ENCODE results near the gene GUCY2D. TPM values are rescaled to one million over a fixed set of nuclear protein-coding genes. Genes with fewer than 3 reads are reported as not detected.
A peak's percentile ranks its signal among the peaks of the same experiment; 100 is the strongest.

GUCY2D gene
- total RNA-seq, 1 donor from 2014 or later = 0.69 TPM

DNA sequence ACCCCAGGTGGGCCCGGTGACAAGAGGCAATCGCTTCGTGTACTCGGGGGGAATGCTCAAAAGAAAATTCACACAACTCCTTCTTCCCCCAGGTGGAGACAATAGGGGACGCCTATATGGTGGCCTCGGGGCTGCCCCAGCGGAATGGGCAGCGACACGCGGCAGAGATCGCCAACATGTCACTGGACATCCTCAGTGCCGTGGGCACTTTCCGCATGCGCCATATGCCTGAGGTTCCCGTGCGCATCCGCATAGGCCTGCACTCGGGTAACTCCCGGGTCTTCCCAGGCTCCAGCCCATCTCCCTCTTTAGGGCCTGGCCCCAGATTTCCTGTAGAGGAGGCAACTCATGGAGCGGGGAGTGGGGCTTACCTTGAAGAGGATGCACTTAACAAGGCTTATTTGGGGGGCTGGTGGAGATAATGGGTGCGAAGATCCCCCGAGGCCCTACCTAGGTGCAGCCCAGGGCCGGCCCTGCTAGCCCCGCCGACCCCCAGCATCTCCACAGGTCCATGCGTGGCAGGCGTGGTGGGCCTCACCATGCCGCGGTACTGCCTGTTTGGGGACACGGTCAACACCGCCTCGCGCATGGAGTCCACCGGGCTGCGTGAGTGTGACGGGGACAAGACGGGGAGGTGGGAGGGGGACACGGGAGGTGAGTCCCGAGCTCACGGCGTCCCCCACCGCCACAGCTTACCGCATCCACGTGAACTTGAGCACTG lies 13.0 kb downstream of the GUCY2D start:
- TF ChIP-seq, protein P1, sequence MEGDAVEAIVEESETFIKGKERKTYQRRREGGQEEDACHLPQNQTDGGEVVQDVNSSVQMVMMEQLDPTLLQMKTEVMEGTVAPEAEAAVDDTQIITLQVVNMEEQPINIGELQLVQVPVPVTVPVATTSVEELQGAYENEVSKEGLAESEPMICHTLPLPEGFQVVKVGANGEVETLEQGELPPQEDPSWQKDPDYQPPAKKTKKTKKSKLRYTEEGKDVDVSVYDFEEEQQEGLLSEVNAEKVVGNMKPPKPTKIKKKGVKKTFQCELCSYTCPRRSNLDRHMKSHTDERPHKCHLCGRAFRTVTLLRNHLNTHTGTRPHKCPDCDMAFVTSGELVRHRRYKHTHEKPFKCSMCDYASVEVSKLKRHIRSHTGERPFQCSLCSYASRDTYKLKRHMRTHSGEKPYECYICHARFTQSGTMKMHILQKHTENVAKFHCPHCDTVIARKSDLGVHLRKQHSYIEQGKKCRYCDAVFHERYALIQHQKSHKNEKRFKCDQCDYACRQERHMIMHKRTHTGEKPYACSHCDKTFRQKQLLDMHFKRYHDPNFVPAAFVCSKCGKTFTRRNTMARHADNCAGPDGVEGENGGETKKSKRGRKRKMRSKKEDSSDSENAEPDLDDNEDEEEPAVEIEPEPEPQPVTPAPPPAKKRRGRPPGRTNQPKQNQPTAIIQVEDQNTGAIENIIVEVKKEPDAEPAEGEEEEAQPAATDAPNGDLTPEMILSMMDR (IDR thresholded peaks at IDR 0.05; ENCODE audit: unreplicated experiment) = no peak
- Mint-ChIP-seq H3K4me3 (peak overlapping the region; percentile 76), H3K4me1 (peaks cover 11% of the 10 kb centered on the region)

DNA sequence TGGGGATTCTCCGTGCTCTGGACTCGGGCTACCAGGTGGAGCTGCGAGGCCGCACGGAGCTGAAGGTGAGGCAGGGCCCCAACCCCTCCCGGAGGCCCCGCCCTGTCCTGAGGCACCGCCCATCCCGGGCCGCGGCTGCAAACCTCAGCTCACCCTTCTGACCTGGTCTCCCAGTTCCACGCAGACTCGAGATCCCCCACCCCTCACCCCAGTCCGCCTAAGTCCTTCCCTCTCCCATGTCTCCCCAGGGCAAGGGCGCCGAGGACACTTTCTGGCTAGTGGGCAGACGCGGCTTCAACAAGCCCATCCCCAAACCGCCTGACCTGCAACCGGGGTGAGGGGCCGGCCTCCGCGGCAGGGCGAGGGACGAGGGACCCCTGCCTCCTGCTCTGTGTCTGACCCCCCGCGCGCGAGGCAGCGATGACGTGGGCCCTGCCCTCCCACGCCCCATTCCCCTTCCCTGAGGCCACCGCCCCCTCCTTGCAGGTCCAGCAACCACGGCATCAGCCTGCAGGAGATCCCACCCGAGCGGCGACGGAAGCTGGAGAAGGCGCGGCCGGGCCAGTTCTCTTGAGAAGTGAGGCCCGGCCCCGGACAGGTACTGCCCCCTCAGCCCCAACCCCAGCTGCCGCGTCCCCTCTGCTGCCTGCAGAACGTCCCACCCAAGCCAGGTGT lies 13.7 kb downstream of the GUCY2D start:
- Mint-ChIP-seq H3K9me3 (no peaks in the 10 kb centered on the region), H3K36me3 (no peaks in the 10 kb centered on the region), H3K4me3 (peak overlapping the region; percentile 76), H3K27me3 (ENCODE audit: low read depth) (peaks cover 39% of the 10 kb centered on the region), H3K4me1 (peaks cover 11% of the 10 kb centered on the region), H3K27ac (no peak overlapping the region)
- TF ChIP-seq, protein P1 (IDR thresholded peaks at IDR 0.05; ENCODE audit: unreplicated experiment) = no peak
- DNase-seq (ENCODE audit: low spot score in 2 of 2, unreplicated experiment in 2 of 2) = peak in 1 of 2 experiments; percentile 56

More for the DNA sequence above, 13.0 kb downstream of the GUCY2D start:
- Mint-ChIP-seq H3K27ac (no peak overlapping the region), H3K27me3 (ENCODE audit: low read depth) (peaks cover 39% of the 10 kb centered on the region), H3K36me3 (no peaks in the 10 kb centered on the region), H3K9me3 (no peaks in the 10 kb centered on the region)
- no peak for DNase-seq (ENCODE audit: low spot score in 2 of 2, unreplicated experiment in 2 of 2)

DNA sequence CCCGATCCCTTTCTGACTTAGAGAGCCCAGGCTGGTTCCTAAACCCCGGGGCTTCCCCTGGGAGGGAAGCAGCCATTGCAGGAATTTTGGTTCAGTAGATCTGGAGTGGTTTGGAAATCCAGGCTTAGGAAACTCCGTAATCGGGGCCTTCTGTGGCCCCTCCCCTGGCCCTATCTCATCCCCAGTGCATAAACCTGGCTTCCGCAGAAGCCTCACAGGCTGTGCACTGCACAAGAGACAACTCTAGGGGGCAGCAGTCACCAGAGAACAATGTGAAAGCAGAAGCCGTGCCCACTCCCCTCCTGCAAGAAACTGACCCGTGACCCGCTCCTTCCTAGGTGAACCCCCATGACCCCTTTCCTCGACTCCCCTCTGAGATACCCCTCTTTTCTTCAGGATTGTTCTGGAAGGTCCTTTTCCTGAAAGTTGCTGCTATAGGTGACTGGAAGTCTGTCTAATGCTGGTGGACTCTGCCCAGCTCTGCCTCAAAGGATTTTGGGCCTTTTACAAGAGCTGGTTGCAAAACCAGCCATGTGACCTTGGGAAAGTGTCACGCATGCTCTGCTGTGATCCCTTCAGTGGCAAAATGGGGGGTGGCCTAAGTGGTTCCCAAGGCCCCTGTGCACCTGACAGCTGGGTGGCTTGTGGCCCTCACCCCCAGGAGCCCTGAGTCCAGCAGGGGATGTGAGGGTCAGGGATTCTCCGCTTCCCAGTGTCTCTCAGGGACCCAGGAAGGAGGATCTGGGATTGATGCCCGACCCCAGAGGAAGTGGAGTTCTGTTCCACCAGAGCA lies 14.4 kb downstream of the GUCY2D start:
- H3K27ac Mint-ChIP-seq = no peak overlapping the region
- TF ChIP-seq, protein P1 (IDR thresholded peaks at IDR 0.05; ENCODE audit: unreplicated experiment) = peak; percentile 68
- peaks cover 36% of the 10 kb centered on the region for H3K27me3 Mint-ChIP-seq (ENCODE audit: low read depth)
- H3K4me1 Mint-ChIP-seq = peaks cover 11% of the 10 kb centered on the region
- peak overlapping the region; percentile 76 for H3K4me3 Mint-ChIP-seq
- H3K9me3 Mint-ChIP-seq = no peaks in the 10 kb centered on the region
- H3K36me3 Mint-ChIP-seq = no peaks in the 10 kb centered on the region
- peak in 1 of 2 experiments; percentile 57 for DNase-seq (ENCODE audit: low spot score in 2 of 2, unreplicated experiment in 2 of 2)

DNA sequence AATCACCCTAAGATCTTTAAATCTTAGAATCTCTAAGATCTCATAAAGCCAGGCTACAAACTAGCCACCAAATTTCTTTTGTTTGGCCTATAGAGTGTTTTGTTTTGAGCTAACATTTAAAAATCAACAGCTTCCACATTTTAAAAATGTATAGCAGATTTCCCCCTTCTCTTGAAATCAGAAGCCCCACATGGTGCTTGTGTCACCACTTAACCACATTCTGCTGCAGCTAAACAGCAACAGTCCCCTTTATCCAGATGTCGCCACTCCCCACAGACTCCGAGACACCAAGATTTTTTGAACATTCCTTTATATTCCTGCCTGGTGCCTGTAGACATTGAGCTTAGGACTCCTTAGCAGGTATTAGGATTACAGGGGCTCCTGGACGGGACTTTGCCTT lies 16.0 kb downstream of the GUCY2D start:
- Mint-ChIP-seq H3K4me3 (no peak overlapping the region), H3K4me1 (peaks cover 19% of the 10 kb centered on the region), H3K36me3 (no peaks in the 10 kb centered on the region), H3K27me3 (ENCODE audit: low read depth) (peaks cover 22% of the 10 kb centered on the region), H3K9me3 (no peaks in the 10 kb centered on the region), H3K27ac (no peak overlapping the region)
- TF ChIP-seq, protein P1 (IDR thresholded peaks at IDR 0.05; ENCODE audit: unreplicated experiment) = no peak
- DNase-seq (ENCODE audit: low spot score in 2 of 2, unreplicated experiment in 2 of 2) = no peak

DNA sequence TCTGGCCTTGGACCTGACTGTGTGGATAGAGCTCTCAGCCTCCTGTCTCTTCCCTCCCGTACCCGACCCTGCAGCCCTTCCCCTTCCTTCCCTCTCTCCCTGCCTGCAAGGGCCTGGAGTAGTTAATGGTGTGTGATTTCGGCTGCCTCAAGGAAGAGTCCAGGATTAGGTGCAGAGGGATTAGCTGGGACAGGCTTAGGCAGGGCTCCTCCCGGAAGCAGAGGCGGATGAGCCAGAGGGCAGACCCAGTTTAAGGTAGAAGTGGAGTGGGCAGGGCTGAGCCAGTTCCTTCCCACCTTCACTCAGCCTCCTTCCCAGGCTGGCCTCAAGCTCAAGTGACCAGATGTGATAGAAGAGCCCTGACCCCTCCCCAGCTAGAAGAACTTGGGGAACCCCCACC lies 16.8 kb downstream of the GUCY2D start:
- no peaks in the 10 kb centered on the region for H3K9me3 Mint-ChIP-seq
- no peak overlapping the region for H3K27ac Mint-ChIP-seq
- peaks cover 19% of the 10 kb centered on the region for H3K4me1 Mint-ChIP-seq
- peaks cover 14% of the 10 kb centered on the region for H3K27me3 Mint-ChIP-seq (ENCODE audit: low read depth)
- no peaks in the 10 kb centered on the region for H3K36me3 Mint-ChIP-seq
- no peak overlapping the region for H3K4me3 Mint-ChIP-seq
- TF ChIP-seq, protein P1 (IDR thresholded peaks at IDR 0.05; ENCODE audit: unreplicated experiment) = no peak
- DNase-seq (ENCODE audit: low spot score in 2 of 2, unreplicated experiment in 2 of 2) = no peak
